KBM-7 (cell line): ENCODE measurements around the gene CCDC150.

Source experiments
- DNase-seq: peaks from one replicate; pipeline ENCODE4 v3.0.0-alpha.2; 2015
- in situ Hi-C: fragments of 300-500 bp; cut with MboI; formaldehyde crosslinking; loops from 2 replicates; pipeline ENCODE4 v1.14.3; 2020; ENCODE audit warnings: low sequenced_read_pairs, low pct_unique_long_range_greater_than_20kb, mixed read lengths

The CCDC150 gene

GRCh38 chr2:196750291-196750923 is 110.9 kb downstream of the CCDC150 start:
- in situ Hi-C loops = loop anchor here (25.0 kb wide), 1 partner anchor 638 kb away; no protein-coding TSS in a partner anchor
- DNase-seq = no peak

DNA sequence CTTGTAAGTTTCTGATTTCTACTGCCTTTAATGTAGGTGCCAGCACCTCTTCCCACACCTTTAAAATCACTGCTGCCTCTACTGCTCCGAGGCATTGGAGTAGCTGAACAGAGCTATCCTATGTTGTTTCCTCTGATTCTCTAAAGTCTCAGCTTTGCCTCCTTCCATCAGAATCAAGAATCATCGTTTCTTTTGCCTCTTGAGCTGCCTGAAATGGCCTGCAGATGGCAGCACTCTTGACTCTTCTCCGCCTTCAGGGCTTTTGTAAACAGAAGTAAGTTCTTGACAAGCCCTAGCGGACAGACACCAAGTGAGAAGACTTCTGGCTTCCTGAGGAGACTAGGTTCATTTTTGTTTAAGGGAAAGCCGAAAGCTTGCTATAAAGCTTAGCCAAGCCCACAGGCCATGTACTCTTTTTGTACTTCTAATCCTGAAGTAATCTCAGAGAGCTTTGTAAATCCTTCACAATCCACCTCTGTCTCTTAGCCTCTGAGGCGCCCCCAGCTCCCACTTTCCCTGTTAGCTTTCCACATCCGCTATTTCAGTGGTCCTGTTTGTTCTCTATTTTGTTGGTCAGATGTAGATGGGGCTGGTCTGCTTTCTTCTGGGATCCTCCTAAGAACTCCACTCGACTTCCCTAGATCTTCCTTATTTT is 111.6 kb downstream of the CCDC150 start:
- peak; percentile 58 for DNase-seq
- in situ Hi-C loops = loop anchor here (25.0 kb wide), 1 partner anchor 639 kb away; no protein-coding TSS in a partner anchor

DNA sequence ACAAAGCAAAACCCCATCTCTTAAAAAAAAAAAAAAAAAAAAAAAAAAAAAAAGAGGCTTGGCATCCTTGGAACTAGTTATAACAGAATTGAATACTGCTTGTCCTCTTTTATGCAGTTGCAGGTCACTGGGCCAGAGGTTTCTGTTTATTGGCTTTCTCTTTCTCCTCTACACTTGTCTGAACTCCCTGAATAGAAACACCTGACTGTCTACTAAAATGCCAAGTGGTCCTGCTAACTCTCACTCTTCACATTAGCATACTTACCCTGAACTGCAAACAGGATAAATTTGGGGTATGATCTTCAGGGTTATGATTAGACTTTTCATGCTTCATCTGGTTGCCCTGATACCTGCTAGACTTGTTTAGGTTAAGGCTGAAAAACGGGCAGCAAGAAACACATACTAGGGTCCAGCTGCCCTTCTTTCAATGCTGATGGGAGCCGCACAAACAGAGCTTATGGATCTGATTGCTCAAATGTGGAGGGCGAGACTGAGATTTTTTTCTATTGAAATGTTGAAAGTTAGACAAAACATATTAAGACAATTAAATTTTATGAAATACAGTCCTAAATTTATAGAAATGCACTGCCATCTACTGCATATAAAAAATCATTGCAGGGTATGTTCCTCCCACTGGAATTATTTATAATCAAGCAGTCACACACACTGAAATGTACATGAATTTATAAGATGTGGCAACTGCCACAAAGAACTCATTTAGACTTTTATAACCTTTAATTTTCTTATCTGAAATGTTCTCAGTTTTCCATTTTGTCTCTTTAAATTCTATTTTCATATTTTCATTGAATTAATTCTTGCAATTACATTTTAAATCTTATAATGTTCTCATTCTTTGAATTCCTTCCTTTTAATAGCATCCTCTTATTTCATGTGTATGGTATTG is 119.2 kb downstream of the CCDC150 start:
- peak; percentile 22 for DNase-seq
- in situ Hi-C loops = loop anchor here (25.0 kb wide), 1 partner anchor 646 kb away; no protein-coding TSS in a partner anchor

- no peak for DNase-seq
- in situ Hi-C loops = loop anchor here (25.0 kb wide), 1 partner anchor 647 kb away; no protein-coding TSS in a partner anchor
These were observed 119.8 kb downstream of the CCDC150 start for GRCh38 chr2:196759378-196759706.

DNA sequence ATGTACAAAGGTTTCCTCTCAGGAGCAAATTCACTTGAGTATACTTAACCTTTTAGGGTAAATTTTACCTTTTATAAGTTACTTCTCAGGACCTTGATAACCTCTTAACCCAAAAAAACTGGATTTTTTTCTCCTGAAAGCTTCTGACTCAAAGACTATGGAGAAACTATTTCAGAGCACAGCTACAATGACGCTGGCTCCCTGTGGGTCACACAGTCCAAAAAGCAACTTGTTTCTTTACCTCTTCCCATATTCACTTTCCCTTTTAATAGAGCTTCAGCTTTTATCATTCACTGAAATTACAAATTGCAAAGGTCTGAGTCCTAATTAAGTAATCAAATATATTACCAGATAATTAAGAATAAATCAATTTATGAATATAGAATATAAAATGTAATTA is 127.6 kb downstream of the CCDC150 start:
- in situ Hi-C loops = loop anchor here (25.0 kb wide), 1 partner anchor 655 kb away; no protein-coding TSS in a partner anchor
- no peak for DNase-seq
